ACC112 (cell line): ENCODE data around the gene IL36RN.

Source experiments
- H2AFZ ChIP-seq: fragments of 200-600 bp; sonication (generic); one replicate; pipeline ENCODE4 v1.6.0; 2017; ENCODE audit warnings: antibody characterized with exemption, low read length; ENCODE audit not compliant: unreplicated experiment
- H3K27ac ChIP-seq: fragments of 200-600 bp; sonication (generic); 2 replicates; pipeline ENCODE4 v1.5.1; 2014; ENCODE audit warnings: low read depth, mild to moderate bottlenecking, antibody characterized with exemption, low read length, moderate library complexity
- H3K27me3 ChIP-seq: fragments of 200-600 bp; sonication (generic); 2 replicates; pipeline ENCODE4 v1.6.1; 2014; ENCODE audit warnings: mild to moderate bottlenecking, antibody characterized with exemption, low read length, moderate library complexity, mixed read lengths; ENCODE audit not compliant: insufficient read depth
- H3K36me3 ChIP-seq: fragments of 200-600 bp; sonication (generic); 2 replicates; pipeline ENCODE4 v1.6.1; 2016; ENCODE audit warnings: mild to moderate bottlenecking, antibody characterized with exemption, low read length, moderate library complexity, mixed read lengths; ENCODE audit not compliant: insufficient read depth
- H3K4me1 ChIP-seq: fragments of 200-600 bp; sonication (generic); one replicate; pipeline ENCODE4 v1.6.1; 2016; ENCODE audit warnings: low read length, mixed read lengths; ENCODE audit not compliant: insufficient read depth, unreplicated experiment, control insufficient read depth
- H3K4me3 ChIP-seq: fragments of 200-600 bp; sonication (generic); 2 replicates; pipeline ENCODE4 v1.5.1; 2014; ENCODE audit warnings: mild to moderate bottlenecking, low read depth, low read length
- H3K79me2 ChIP-seq: fragments of 200-600 bp; sonication (generic); one replicate; pipeline ENCODE4 v1.6.0; 2016; ENCODE audit warnings: low read length; ENCODE audit not compliant: control insufficient read depth, unreplicated experiment, insufficient read depth

IL36RN gene

DNA sequence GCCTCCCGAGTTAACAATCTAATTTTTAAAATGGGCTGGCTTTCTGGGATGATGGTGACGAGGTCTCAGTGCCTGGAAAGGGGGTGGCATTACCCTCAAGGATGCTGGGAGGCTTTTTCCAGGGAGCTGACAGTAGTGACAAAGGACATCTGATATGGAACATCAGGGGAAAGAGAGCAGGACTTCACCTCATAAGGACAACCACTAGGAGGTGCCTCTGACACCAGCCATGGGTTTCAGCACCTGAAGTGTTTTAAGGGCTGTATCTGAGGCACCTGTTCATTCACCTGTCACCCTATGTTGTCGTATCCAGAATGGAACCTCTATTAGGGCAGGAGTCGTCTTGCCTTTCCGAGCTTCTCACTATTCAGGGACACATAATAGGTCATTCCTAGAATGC lies 17.1 kb upstream of the IL36RN start:
- Histone ChIP-seq H3K27ac (no peak overlapping the region), H2AFZ (no peak overlapping the region), H3K27me3 (peaks cover 77% of the 10 kb centered on the region), H3K4me3 (no peak overlapping the region), H3K79me2 (no peaks in the 10 kb centered on the region), H3K36me3 (no peaks in the 10 kb centered on the region), H3K4me1 (no peaks in the 10 kb centered on the region)

DNA sequence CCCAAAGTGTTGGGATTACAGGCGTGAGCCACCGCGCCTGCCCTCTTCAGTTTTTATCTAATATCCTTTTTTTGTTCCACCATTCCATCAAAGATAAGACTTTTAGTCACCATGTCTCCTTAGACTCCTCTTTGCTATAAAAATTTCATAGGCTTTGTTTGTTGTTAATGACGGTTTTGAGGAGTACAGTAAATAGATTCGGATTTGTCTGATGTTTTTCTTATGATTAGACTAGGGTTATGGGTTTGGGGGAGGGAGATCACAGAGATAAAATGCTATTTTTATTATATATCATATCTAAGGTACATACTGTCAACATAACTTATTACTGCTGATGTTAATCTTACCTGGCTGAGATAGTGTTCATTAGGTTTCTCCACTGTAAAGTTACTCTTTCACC lies 12.5 kb upstream of the IL36RN start:
- Histone ChIP-seq H3K4me3 (no peak overlapping the region), H3K79me2 (no peaks in the 10 kb centered on the region), H3K27ac (no peak overlapping the region), H3K27me3 (peaks cover 67% of the 10 kb centered on the region), H3K36me3 (no peaks in the 10 kb centered on the region), H3K4me1 (no peaks in the 10 kb centered on the region), H2AFZ (no peak overlapping the region)

DNA sequence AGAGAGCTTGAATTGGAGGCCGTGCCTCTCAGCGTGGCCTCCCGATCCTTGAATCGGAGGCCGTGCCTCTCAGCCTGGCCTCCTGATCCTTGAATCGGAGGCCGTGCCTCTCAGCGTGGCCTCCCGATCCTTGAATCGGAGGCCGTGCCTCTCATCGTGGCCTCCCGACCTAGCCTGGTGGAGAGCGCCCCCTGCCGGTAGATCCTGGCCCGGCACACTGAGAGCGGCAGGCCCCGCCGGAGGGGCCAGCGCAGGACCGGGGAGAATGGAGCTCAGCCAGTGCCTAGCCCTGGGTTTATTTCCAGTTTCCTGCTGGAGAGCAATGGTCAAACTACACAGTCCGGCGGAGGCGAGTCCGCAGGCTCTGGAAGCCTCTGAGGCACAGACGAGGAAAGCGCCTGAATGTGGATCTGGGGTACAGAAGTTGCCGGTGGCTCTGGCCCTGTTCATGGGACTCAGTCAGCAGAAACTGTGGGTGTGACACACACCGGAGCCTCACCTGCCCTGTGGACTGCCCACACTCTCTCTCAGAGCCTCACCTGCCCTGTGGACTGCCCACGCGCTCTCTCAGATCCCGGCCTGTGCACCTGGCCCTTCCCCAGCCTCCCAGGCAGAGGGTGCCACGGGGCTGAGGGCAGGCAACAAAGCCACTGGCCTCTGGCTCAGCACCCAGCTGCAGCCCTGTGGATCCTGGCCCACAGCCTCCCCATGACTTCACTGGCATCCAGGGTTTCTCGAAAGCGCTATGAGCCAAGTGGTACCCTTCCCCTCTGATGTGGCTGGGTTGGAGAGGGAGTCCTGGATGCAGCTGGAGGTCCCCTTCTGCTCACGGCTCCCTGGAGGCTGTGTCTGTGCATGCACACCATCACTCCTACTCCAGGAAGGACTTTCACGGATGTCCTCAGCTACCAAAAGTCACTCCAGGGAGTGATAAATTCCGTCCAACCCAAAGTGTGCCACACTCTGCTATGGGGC lies 7.8 kb upstream of the IL36RN start:
- H3K27me3 ChIP-seq: peaks cover 64% of the 10 kb centered on the region
- H2AFZ ChIP-seq: no peak overlapping the region
- no peaks in the 10 kb centered on the region for H3K4me1 ChIP-seq
- H3K36me3 ChIP-seq: no peaks in the 10 kb centered on the region
- H3K4me3 ChIP-seq: no peak overlapping the region
- H3K27ac ChIP-seq: no peak overlapping the region
- no peaks in the 10 kb centered on the region for H3K79me2 ChIP-seq

DNA sequence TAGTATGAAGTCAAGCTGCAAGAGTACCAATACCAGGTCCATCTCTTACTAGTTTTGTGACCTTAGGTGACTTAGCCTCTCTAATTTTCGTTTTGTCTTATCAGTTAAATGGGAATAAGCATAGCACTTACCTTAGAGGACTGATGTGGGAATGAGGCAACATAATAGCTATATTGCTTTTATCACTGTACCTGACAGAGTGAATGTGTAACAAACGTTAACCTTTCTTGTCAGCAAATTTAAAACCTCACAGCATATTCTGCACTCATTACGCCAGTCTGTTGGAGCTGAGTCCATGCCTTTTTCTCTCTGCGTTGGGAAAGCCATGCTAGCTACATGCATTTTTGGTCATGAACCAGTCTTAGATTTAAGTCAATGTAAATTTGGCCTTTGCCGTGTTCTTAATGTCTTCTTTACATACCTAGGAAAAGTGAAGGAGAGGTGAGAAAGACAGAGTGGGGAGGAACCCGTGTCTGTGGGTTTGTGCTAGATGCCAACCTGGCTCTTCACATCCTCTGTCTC lies 6.5 kb upstream of the IL36RN start, which contains the start of gene IL36B:
Gene IL36B, minus strand, starts transcription at position 472 of the 522 bp plus-strand sequence.
- no peaks in the 10 kb centered on the region for H3K36me3 ChIP-seq
- H2AFZ ChIP-seq: no peak within 1 kb of the TSS
- peaks cover 52% of the 10 kb centered on the region for H3K27me3 ChIP-seq
- H3K27ac ChIP-seq: no peak within 1 kb of the TSS
- H3K4me1 ChIP-seq: no peaks in the 10 kb centered on the region
- H3K79me2 ChIP-seq: no peaks in the 10 kb centered on the region
- no peak within 1 kb of the TSS for H3K4me3 ChIP-seq

DNA sequence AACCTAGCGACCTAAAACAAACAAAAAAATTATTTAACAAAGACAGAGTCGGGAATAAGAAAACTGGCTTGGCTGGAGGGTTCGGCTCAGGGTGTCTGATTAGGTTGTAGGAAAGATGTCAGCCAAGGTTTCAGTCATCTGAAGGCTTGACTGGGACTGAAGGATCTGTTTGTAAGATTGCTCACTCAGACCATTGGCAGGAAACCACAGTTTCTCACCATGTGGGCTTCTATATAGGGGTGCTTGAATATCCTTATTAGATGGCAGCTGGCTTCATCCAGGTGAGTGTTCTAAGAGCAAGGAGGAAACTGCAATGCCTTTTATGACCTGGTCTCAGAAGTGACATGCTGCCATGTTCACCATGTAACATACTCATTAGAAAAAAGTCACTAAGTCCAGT lies 5.3 kb upstream of the IL36RN start:
- no peaks in the 10 kb centered on the region for H3K36me3 ChIP-seq
- no peak overlapping the region for H3K27ac ChIP-seq
- H3K4me3 ChIP-seq: no peak overlapping the region
- H3K27me3 ChIP-seq: peaks cover 48% of the 10 kb centered on the region
- no peaks in the 10 kb centered on the region for H3K4me1 ChIP-seq
- H3K79me2 ChIP-seq: no peaks in the 10 kb centered on the region
- H2AFZ ChIP-seq: no peak overlapping the region

DNA sequence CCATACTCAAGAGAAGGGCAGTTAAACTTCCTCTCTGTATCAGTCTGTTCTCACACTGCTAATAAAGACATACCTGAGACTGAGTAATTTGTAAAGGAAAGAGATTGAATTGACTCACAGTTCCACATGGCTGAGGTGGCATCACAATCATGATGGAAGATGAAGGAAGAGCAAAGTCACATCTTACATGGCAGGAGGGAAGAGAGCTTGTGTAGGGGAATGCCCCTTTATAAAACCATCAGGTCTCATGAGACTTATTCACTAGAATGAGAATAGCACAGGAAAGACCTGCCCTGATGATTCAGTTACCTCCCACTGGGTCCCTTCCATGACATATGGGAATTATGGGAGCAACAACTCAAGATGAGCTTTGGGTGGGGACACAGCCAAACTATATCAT lies 4.9 kb upstream of the IL36RN start:
- no peaks in the 10 kb centered on the region for H3K79me2 ChIP-seq
- no peaks in the 10 kb centered on the region for H3K36me3 ChIP-seq
- H3K4me3 ChIP-seq: no peak overlapping the region
- H2AFZ ChIP-seq: no peak overlapping the region
- H3K27me3 ChIP-seq: peaks cover 46% of the 10 kb centered on the region
- H3K4me1 ChIP-seq: no peaks in the 10 kb centered on the region
- no peak overlapping the region for H3K27ac ChIP-seq

DNA sequence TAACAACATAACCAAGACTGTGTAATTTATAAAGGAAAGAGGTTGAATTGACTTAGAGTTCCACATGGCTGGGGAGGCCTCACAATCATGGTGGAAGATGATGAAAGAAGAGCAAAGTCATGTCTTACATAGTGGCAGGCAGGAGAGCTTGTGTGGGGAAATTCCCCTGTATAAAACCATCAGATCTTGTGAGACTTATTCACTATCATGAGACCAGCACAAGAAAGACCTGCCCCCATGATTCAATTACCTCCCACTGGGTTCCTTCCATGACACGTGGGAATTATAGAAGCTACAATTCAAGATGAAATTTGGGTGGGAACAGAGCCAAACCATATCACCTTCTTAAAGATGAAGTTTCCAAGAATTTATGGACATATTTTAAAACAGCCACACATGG lies 2.5 kb upstream of the IL36RN start:
- Histone ChIP-seq H2AFZ (no peak overlapping the region), H3K79me2 (no peaks in the 10 kb centered on the region), H3K27ac (no peak overlapping the region), H3K27me3 (peaks cover 38% of the 10 kb centered on the region), H3K4me3 (no peak overlapping the region), H3K4me1 (no peaks in the 10 kb centered on the region), H3K36me3 (no peaks in the 10 kb centered on the region)

DNA sequence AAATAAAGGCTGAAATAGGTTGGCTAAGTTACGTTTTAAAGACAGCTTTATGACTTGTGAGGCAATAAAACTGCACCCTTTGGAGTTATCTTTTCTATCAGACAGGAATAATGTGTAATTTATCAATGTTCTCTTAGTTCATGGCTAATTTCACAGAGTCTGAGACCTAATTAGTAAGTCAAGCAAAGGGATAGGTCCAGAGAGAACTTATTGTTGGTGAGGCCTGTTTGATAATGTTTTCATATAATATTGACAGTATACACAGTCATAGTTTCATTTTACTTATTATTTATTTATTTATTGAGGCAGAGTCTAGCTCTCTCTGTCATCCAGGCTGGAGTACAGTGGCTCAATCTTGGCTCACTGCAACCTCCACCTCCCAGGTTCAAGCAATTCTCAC lies 1.9 kb upstream of the IL36RN start:
- Histone ChIP-seq H2AFZ (no peak overlapping the region), H3K79me2 (no peaks in the 10 kb centered on the region), H3K27ac (no peak overlapping the region), H3K4me3 (no peak overlapping the region), H3K36me3 (no peaks in the 10 kb centered on the region), H3K4me1 (no peaks in the 10 kb centered on the region), H3K27me3 (peaks cover 38% of the 10 kb centered on the region)

DNA sequence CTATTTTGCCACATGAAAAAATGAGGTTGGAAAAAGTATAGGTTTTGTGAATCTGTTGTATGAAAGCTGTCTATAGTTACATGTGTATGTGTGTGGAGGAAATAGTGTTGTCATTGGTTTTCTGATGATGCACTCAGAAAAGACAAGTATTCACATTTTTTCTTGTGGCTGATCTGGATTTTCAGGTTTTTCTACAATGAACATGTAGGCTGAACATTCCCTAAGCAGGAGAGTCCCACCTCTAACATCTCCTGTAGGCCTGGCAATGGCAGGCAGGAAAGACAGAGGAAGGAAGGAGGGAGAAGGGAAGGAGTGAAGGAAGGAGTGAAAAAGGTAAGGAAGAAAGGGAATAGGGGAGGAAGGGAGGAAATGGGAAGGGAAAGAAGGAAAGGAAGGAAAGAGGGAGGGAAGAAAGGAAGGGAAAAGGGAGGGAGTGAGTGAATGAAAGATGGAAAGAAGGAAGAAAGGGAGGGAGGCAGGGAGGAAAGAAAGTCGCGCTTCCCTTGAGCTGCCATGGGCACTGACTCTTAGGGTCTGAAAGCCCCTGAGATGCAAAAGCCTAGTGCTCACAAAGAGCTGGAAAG lies 495 bp upstream of the IL36RN start:
- Histone ChIP-seq H3K36me3 (no peaks in the 10 kb centered on the region), H3K4me1 (no peaks in the 10 kb centered on the region), H3K4me3 (no peak overlapping the region), H3K79me2 (no peaks in the 10 kb centered on the region), H2AFZ (no peak overlapping the region), H3K27me3 (peaks cover 37% of the 10 kb centered on the region), H3K27ac (no peak overlapping the region)

DNA sequence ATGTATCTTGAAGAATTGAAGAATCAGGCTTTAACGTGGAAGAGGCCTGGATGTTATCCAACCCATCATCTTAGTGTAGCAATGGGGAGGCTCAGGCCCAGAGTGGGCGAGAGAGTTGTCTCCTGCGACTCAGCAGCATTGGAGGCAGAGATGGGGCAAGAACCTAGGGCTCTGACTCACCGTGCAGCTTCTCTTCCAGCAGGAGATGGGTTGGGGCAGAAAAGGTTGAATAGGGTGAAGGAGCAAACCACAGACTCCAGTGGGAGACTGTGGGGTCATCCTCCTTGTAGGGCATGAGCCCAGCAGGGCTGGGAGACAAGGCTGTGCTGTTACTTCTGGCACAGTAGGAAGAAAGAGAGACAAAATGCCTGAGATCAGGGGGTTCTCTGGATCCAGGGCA lies 1.4 kb downstream of the IL36RN start:
- Histone ChIP-seq H3K27ac (no peak overlapping the region), H3K4me1 (no peaks in the 10 kb centered on the region), H3K79me2 (no peaks in the 10 kb centered on the region), H3K36me3 (no peaks in the 10 kb centered on the region), H3K27me3 (peaks cover 37% of the 10 kb centered on the region), H2AFZ (no peak overlapping the region), H3K4me3 (no peak overlapping the region)

DNA sequence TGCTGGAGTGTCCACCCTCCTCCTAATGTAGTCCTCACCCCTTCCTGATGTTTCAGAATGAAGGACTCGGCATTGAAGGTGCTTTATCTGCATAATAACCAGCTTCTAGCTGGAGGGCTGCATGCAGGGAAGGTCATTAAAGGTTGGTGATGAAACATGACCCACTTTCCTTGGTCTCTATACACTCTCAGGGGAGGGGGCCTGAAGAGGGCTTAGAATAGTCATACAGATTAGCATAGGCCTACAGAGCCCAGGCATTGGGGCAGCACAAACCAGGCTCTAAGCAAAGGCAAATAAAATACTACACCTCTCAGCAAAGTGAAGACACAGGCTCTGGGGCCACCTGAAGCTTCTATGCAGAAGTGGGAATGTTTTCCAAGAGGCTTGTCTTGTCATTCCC lies 1.8 kb downstream of the IL36RN start:
- Histone ChIP-seq H3K27me3 (peaks cover 41% of the 10 kb centered on the region), H3K36me3 (no peaks in the 10 kb centered on the region), H3K4me1 (no peaks in the 10 kb centered on the region), H3K27ac (no peak overlapping the region), H3K79me2 (no peaks in the 10 kb centered on the region), H3K4me3 (no peak overlapping the region), H2AFZ (no peak overlapping the region)
